HFFc6 (cell line): Measurements from ENCODE around the gene TIMM9. TPM values are rescaled to one million over a fixed set of nuclear protein-coding genes. Genes with fewer than 3 reads are reported as not detected.

Source experiments
- DNase-seq: peaks from one replicate; pipeline ENCODE4 v3.0.0-alpha.2; 2018
- H3K27ac Mint-ChIP-seq: 2 replicates; pipeline ENCODE4 v1.8.0; 2020; ENCODE audit warnings: mild to moderate bottlenecking, mixed read lengths
- H3K27me3 Mint-ChIP-seq: 2 replicates; pipeline ENCODE4 v1.8.0; 2021; ENCODE audit warnings: mild to moderate bottlenecking, moderate library complexity, mixed read lengths; ENCODE audit not compliant: insufficient read depth
- H3K36me3 Mint-ChIP-seq: 2 replicates; pipeline ENCODE4 v1.8.0; 2021; ENCODE audit warnings: low read depth, mixed read lengths
- H3K4me1 Mint-ChIP-seq: 2 replicates; pipeline ENCODE4 v1.8.0; 2020; ENCODE audit warnings: low read depth, mixed read lengths
- H3K4me3 Mint-ChIP-seq: 2 replicates; pipeline ENCODE4 v1.8.0; 2020; ENCODE audit warnings: mild to moderate bottlenecking, moderate library complexity, mixed read lengths
- H3K9me3 Mint-ChIP-seq: 2 replicates; pipeline ENCODE4 v1.8.0; 2020; ENCODE audit warnings: mild to moderate bottlenecking, mixed read lengths
- CTCF ChIP-seq: fragments of 200-600 bp; sonication (generic); IDR thresholded peaks from 2 replicates; pipeline ENCODE4 v1.5.0; 2021; ENCODE audit warnings: antibody characterized with exemption, mild to moderate bottlenecking
- total RNA-seq, 6 experiments: library from RNA; stranded (reverse); fragmentation: NEBNext Ultra II Directional; extraction: Animal tissue kit (Norgen Biotek cat#: 25700); gene quantifications; 2 replicates in 1 of 6; 3 replicates in 5 of 6; pipeline ENCODE4 v1.2.3, GENCODE V29; 2021

The TIMM9 gene
- total RNA-seq, 6 experiments from 2014 or later = 34.2 to 41.8 (median 39.2) TPM

GRCh38 chr14:58398495-58398894, 28.8 kb downstream of the TIMM9 start:
- no peak for DNase-seq
- Mint-ChIP-seq H3K27ac (no peak overlapping the region), H3K4me1 (no peaks in the 10 kb centered on the region), H3K4me3 (no peak overlapping the region), H3K9me3 (no peaks in the 10 kb centered on the region), H3K27me3 (no peaks in the 10 kb centered on the region; the same call in 1 of the 2 replicates), H3K36me3 (no peaks in the 10 kb centered on the region)
- TF ChIP-seq CTCF = no peak

GRCh38 chr14:58397156-58397555, 30.2 kb downstream of the TIMM9 start:
- DNase-seq = no peak
- Mint-ChIP-seq H3K4me3 (no peak overlapping the region), H3K36me3 (no peaks in the 10 kb centered on the region), H3K27ac (no peak overlapping the region), H3K27me3 (no peaks in the 10 kb centered on the region; the same call in 1 of the 2 replicates), H3K9me3 (no peaks in the 10 kb centered on the region), H3K4me1 (no peaks in the 10 kb centered on the region)
- TF ChIP-seq CTCF = no peak

GRCh38 chr14:58395812-58396788, 31.2 kb downstream of the TIMM9 start, which contains the start of gene TOMM20L:
Gene TOMM20L (plus strand): TSS chr14:58395930. CDS start chr14:58395958, 28 bp downstream.
- Mint-ChIP-seq H3K9me3 (no peaks in the 10 kb centered on the region), H3K27ac (peak within 1 kb of the TSS; percentile 67), H3K4me1 (no peaks in the 10 kb centered on the region), H3K27me3 (no peaks in the 10 kb centered on the region; the same call in 1 of the 2 replicates), H3K4me3 (peak within 1 kb of the TSS; percentile 70), H3K36me3 (no peaks in the 10 kb centered on the region)
- TF ChIP-seq CTCF = peak; percentile 95
- DNase-seq = peak; percentile 6

GRCh38 chr14:58395562-58395811, 31.8 kb downstream of the TIMM9 start:
- no peak for DNase-seq
- H3K4me3 Mint-ChIP-seq = peak overlapping the region; percentile 70
- no peaks in the 10 kb centered on the region; the same call in 1 of the 2 replicates for H3K27me3 Mint-ChIP-seq
- peak overlapping the region; percentile 67 for H3K27ac Mint-ChIP-seq
- TF ChIP-seq CTCF = no peak
- no peaks in the 10 kb centered on the region for H3K9me3 Mint-ChIP-seq
- no peaks in the 10 kb centered on the region for H3K4me1 Mint-ChIP-seq
- no peaks in the 10 kb centered on the region for H3K36me3 Mint-ChIP-seq

- H3K9me3 Mint-ChIP-seq = no peaks in the 10 kb centered on the region
- no peak for DNase-seq
- TF ChIP-seq CTCF = no peak
- no peaks in the 10 kb centered on the region for H3K36me3 Mint-ChIP-seq
- H3K27me3 Mint-ChIP-seq = no peaks in the 10 kb centered on the region; the same call in 1 of the 2 replicates
- no peak overlapping the region for H3K27ac Mint-ChIP-seq
- H3K4me3 Mint-ChIP-seq = no peak overlapping the region
- H3K4me1 Mint-ChIP-seq = no peaks in the 10 kb centered on the region
Measured at GRCh38 chr14:58390830-58391229, 36.5 kb downstream of the TIMM9 start.
